GM18951 (cell line): ENCODE data around the gene AUTS2.

Experiments
- POLR2A ChIP-seq: IDR thresholded peaks from 4 replicates; pipeline ENCODE4 v1.6.1; 2011; ENCODE audit warnings: mild to moderate bottlenecking; ENCODE audit not compliant: insufficient read length, insufficient read depth; ENCODE audit errors: extremely low read depth
- in situ Hi-C: fragments of 300-500 bp; cut with MboI; formaldehyde crosslinking; loops from one replicate; pipeline ENCODE4 v1.12.0; 2022; ENCODE audit warnings: low sequenced_read_pairs, mixed read lengths, inconsistent platforms; ENCODE audit not compliant: unreplicated experiment

AUTS2 gene

GRCh38 chr7:69932034-69932628, 333.9 kb downstream of the AUTS2 start:
- in situ Hi-C loops, result no loop called here
- TF ChIP-seq POLR2A, result no peak

GRCh38 chr7:69934144-69934903, 336.0 kb downstream of the AUTS2 start:
- no peak for TF ChIP-seq POLR2A
- in situ Hi-C loops, result no loop called here

- TF ChIP-seq POLR2A, result no peak
- in situ Hi-C loops, result no loop called here
Observed at GRCh38 chr7:69935107-69935506, 336.8 kb downstream of the AUTS2 start.

GRCh38 chr7:69937097-69937496, 338.8 kb downstream of the AUTS2 start:
- in situ Hi-C loops, result no loop called here
- no peak for TF ChIP-seq POLR2A

- in situ Hi-C loops, result no loop called here
- TF ChIP-seq POLR2A, result no peak
Observed at GRCh38 chr7:69939317-69939716, 341.0 kb downstream of the AUTS2 start.

- TF ChIP-seq POLR2A, result no peak
- in situ Hi-C loops, result no loop called here
Observed at GRCh38 chr7:69941077-69941651, 342.9 kb downstream of the AUTS2 start.

- in situ Hi-C loops, result no loop called here
- no peak for TF ChIP-seq POLR2A
Observed at GRCh38 chr7:69942573-69942972, 344.3 kb downstream of the AUTS2 start.

GRCh38 chr7:69946901-69947300, 348.6 kb downstream of the AUTS2 start:
- in situ Hi-C loops, result no loop called here
- no peak for TF ChIP-seq POLR2A

GRCh38 chr7:69947998-69948397, 349.7 kb downstream of the AUTS2 start:
- in situ Hi-C loops, result no loop called here
- TF ChIP-seq POLR2A, result no peak

GRCh38 chr7:69949122-69949521, 350.8 kb downstream of the AUTS2 start:
- in situ Hi-C loops, result no loop called here
- no peak for TF ChIP-seq POLR2A

GRCh38 chr7:69951458-69951857, 353.2 kb downstream of the AUTS2 start:
- in situ Hi-C loops, result no loop called here

GRCh38 chr7:69953136-69954067, 355.1 kb downstream of the AUTS2 start:
- in situ Hi-C loops, result no loop called here
- no peak for TF ChIP-seq POLR2A

More at GRCh38 chr7:69951458-69951857, 353.2 kb downstream of the AUTS2 start:
- TF ChIP-seq POLR2A, result no peak

- TF ChIP-seq POLR2A, result no peak
- in situ Hi-C loops, result no loop called here
Observed at GRCh38 chr7:69956541-69956940, 358.3 kb downstream of the AUTS2 start.
